C4-2B (cell line): ENCODE data around the gene GPR33.

Source experiments
- CTCF ChIP-seq: fragments of 450-650 bp; conservative IDR thresholded peaks from 2 replicates; pipeline ENCODE4 v1.5.1; 2017; ENCODE audit warnings: mild to moderate bottlenecking
- ZFX ChIP-seq: fragments of 450-650 bp; IDR thresholded peaks from 2 replicates; pipeline ENCODE4 v1.6.1; 2017

- TF ChIP-seq CTCF (no peak), ZFX (no peak)
Observed at GRCh38 chr14:31527546-31527945, 39.7 kb upstream of the GPR33 start.
